Measurements from ENCODE around the gene JAZF1. TPM values are rescaled to one million over a fixed set of nuclear protein-coding genes. Genes with fewer than 3 reads are reported as not detected.

JAZF1 gene
- total RNA-seq, 3 donors from 2014 or later = 8.6 to 27.4 (median 10.5) TPM

GRCh38 chr7:27943241-27943640 lies 237.4 kb downstream of the JAZF1 start:
- H3K4me3 ChIP-seq = no peak overlapping the region
- no peaks in the 10 kb centered on the region for H3K27me3 ChIP-seq
- peak overlapping the region in 1 of 2 donors; percentile 70 for H3K27ac ChIP-seq
- H3K9me3 ChIP-seq = no peaks in the 10 kb centered on the region
- intact Hi-C loops (cut with DNase I; ENCODE audit: low total_unique reads) = no loop called here
- TF ChIP-seq POLR2AphosphoS5 (IDR thresholded peaks at IDR 0.05) (no peak), CTCF (IDR thresholded peaks at IDR 0.05) (no peak), POLR2A (IDR thresholded peaks at IDR 0.05) (no peak)
- DNase-seq (ENCODE audit: low spot score in 2 of 2) = no peak
- H3K4me1 ChIP-seq = no peaks in the 10 kb centered on the region
- H3K36me3 ChIP-seq = no peaks in the 10 kb centered on the region

DNA sequence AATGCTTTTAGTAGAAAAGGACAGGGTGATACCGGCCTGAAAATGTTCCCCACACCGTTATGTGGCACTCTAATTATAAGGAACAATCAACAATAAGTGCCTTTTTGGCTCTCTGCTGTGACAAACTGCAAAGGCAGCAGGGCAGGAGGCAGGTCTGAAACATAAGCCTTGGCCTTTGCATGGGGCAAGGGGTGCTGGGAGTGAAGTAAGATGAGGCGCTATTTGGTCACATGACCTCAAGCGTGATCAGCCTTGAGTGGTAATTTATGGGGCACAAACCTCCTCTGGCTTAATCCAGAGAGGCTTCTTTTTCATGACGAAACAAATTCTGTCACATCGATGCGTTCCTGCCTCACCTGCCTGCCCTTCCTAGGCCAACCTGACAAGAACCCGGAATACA lies 237.9 kb downstream of the JAZF1 start:
- Histone ChIP-seq H3K27me3 (no peaks in the 10 kb centered on the region), H3K4me3 (no peak overlapping the region), H3K4me1 (no peaks in the 10 kb centered on the region), H3K36me3 (no peaks in the 10 kb centered on the region), H3K27ac (peak overlapping the region in 1 of 2 donors; percentile 70), H3K9me3 (no peaks in the 10 kb centered on the region)
- DNase-seq (ENCODE audit: low spot score in 2 of 2) = no peak
- intact Hi-C loops (cut with DNase I; ENCODE audit: low total_unique reads) = no loop called here
- TF ChIP-seq CTCF (IDR thresholded peaks at IDR 0.05) (no peak), POLR2A (IDR thresholded peaks at IDR 0.05) (no peak), POLR2AphosphoS5 (IDR thresholded peaks at IDR 0.05) (no peak)

DNA sequence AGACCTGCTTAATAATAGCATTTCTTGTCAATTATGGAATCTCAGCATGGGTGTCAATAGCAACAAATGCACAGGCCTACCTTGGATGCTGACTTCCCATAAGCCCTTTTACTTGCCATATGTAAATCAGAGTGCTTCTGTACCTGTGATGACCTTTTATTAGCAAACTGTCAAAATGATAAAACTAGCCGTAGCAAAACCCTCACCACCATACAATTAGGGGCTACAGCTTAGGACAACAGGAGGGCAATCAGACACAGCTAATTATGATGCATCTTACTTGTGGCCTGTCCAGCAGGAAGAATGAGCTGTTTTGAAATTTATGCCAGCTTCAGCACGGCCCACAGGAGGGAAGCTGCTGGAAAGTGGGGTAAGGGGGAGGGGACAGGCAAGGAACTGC lies 239.1 kb downstream of the JAZF1 start:
- Histone ChIP-seq H3K4me1 (no peaks in the 10 kb centered on the region), H3K36me3 (no peaks in the 10 kb centered on the region), H3K4me3 (no peak overlapping the region), H3K27ac (no peak overlapping the region), H3K27me3 (no peaks in the 10 kb centered on the region), H3K9me3 (no peaks in the 10 kb centered on the region)
- TF ChIP-seq CTCF (IDR thresholded peaks at IDR 0.05) = no peak
- TF ChIP-seq POLR2AphosphoS5 (IDR thresholded peaks at IDR 0.05) = no peak
- no peak for TF ChIP-seq POLR2A (IDR thresholded peaks at IDR 0.05)
- intact Hi-C loops (cut with DNase I; ENCODE audit: low total_unique reads) = no loop called here
- DNase-seq (ENCODE audit: low spot score in 2 of 2) = no peak

DNA sequence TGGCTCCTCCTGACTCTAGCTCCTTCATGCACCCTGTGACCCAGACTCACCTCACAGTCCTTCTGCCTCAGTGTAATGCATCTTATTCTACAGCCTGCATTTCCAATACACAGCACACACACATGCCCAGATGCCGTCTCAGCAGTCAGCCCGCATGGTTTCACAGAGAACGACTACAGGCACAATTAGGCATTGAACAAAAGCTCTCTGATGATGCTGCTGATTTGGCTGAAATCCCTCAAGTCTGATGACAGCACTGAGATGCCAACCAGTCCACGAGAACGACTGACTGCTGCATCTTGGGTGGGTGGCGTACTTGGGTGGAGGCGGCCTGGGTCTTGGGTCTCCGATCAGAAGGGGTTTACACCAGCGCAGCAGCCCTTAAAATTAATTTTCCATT lies 240.3 kb downstream of the JAZF1 start:
- no peaks in the 10 kb centered on the region for H3K36me3 ChIP-seq
- DNase-seq (ENCODE audit: low spot score in 2 of 2) = no peak
- intact Hi-C loops (cut with DNase I; ENCODE audit: low total_unique reads) = no loop called here
- H3K9me3 ChIP-seq = no peaks in the 10 kb centered on the region
- no peak overlapping the region for H3K27ac ChIP-seq
- TF ChIP-seq POLR2A (IDR thresholded peaks at IDR 0.05) = no peak
- no peak for TF ChIP-seq CTCF (IDR thresholded peaks at IDR 0.05)
- no peak for TF ChIP-seq POLR2AphosphoS5 (IDR thresholded peaks at IDR 0.05)
- no peaks in the 10 kb centered on the region for H3K27me3 ChIP-seq
- H3K4me3 ChIP-seq = no peak overlapping the region
- no peaks in the 10 kb centered on the region for H3K4me1 ChIP-seq

DNA sequence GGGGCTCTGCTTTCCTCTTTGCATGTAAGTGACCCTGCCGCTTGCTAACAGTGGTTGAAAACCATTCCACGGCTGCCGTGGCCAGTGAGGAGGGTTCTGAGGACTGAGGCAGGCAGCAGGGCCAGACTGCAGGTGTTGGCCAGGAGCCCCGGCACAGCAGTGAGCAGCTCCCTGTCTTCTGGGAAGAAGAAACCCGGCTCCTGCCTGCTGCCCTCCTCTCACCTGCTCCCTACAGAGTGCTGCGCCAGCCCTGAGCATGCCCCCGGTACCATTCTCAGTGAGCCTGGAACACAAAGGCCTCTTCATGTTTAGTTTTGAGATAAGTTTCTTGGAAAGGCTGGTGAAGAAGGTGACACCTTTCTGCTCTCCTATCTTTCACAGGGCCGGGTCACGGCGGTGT lies 240.7 kb downstream of the JAZF1 start:
- DNase-seq (ENCODE audit: low spot score in 2 of 2) = no peak
- no peaks in the 10 kb centered on the region for H3K9me3 ChIP-seq
- H3K36me3 ChIP-seq = no peaks in the 10 kb centered on the region
- H3K4me1 ChIP-seq = no peaks in the 10 kb centered on the region
- H3K4me3 ChIP-seq = no peak overlapping the region
- intact Hi-C loops (cut with DNase I; ENCODE audit: low total_unique reads) = no loop called here
- TF ChIP-seq CTCF (IDR thresholded peaks at IDR 0.05) (no peak), POLR2AphosphoS5 (IDR thresholded peaks at IDR 0.05) (no peak), POLR2A (IDR thresholded peaks at IDR 0.05) (no peak)
- no peak overlapping the region for H3K27ac ChIP-seq
- H3K27me3 ChIP-seq = no peaks in the 10 kb centered on the region

Data from breast epithelium (tissue), 4 donors.